ENCODE measurements around the gene CYFIP2. TPM values are rescaled to one million over a fixed set of nuclear protein-coding genes. Genes with fewer than 3 reads are reported as not detected.

Gene CYFIP2
- polyA plus RNA-seq, 1 experiment: 4.4 TPM

DNA sequence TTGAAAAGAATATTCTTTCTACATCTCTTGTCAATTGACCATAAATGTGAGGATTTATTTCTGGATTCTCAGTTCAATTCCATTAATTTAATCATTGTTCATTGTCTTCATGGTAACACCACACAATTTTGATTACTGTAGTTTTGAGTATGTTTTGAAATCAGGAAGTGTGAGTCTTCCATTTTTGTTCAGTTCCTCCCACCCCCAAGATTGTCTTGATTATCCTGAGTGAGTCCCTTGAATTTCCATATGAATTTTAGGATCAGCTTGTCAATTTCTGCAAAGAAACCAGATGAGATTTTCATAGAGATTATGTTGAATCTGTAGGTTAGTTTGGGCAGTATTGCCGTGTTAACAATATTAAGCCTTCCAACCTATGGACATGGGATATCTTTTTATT is 9.5 kb downstream of the CYFIP2 start:
- ChIA-PET POLR2A (no interaction called here), CTCF (no interaction called here)
- H3K36me3 ChIP-seq (ENCODE audit: control insufficient read depth, insufficient read depth, low read length): no peaks in the 10 kb centered on the region
- no peaks in the 10 kb centered on the region for H3K27me3 ChIP-seq (ENCODE audit: control insufficient read depth, insufficient read depth, low read length)
- no peak for DNase-seq (ENCODE audit: low read depth)
- H3K4me3 ChIP-seq (ENCODE audit: low read depth, low read length): no peak overlapping the region
- TF ChIP-seq, protein P1, sequence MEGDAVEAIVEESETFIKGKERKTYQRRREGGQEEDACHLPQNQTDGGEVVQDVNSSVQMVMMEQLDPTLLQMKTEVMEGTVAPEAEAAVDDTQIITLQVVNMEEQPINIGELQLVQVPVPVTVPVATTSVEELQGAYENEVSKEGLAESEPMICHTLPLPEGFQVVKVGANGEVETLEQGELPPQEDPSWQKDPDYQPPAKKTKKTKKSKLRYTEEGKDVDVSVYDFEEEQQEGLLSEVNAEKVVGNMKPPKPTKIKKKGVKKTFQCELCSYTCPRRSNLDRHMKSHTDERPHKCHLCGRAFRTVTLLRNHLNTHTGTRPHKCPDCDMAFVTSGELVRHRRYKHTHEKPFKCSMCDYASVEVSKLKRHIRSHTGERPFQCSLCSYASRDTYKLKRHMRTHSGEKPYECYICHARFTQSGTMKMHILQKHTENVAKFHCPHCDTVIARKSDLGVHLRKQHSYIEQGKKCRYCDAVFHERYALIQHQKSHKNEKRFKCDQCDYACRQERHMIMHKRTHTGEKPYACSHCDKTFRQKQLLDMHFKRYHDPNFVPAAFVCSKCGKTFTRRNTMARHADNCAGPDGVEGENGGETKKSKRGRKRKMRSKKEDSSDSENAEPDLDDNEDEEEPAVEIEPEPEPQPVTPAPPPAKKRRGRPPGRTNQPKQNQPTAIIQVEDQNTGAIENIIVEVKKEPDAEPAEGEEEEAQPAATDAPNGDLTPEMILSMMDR (IDR thresholded peaks at IDR 0.05; ENCODE audit: insufficient read depth, low read depth, low read length): no peak

DNA sequence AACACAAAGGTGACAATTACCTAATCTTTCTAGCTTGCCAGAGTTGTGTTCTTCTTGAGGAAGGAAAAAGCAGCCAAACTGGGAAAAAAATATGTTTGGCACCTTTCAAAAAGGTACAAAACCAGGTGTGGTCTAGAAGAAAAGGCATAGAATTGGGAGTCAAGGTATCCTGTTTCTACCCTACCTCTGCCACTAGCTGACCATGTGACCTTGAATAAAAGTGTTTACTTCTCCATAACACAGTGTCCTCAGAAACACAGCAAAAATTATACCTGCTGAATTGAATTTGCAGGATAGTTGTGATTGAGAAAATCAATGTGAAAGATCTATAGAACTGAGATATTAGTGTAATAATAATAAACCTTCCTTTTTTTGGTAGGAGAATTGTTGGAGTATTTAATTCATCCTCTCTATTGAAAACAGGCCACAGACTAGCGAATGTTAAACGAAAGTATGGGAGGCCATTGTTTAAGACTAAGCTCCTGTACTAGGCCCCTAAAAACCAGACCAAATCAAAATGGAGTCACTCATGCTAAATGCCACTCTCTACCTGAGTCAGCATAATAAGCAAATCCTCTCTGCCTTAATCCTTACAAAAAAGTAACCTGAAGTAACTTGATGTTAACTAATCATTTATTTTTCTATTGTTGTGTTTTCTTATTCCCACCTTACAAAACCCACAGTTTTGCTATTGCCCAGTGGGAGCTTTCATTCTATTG is 12.6 kb downstream of the CYFIP2 start:
- TF ChIP-seq, protein P1 (IDR thresholded peaks at IDR 0.05; ENCODE audit: insufficient read depth, low read depth, low read length): no peak
- H3K27me3 ChIP-seq (ENCODE audit: control insufficient read depth, insufficient read depth, low read length): no peaks in the 10 kb centered on the region
- no peaks in the 10 kb centered on the region for H3K36me3 ChIP-seq (ENCODE audit: control insufficient read depth, insufficient read depth, low read length)
- H3K4me3 ChIP-seq (ENCODE audit: low read depth, low read length): no peak overlapping the region
- CTCF ChIA-PET: interaction anchor here (0.8 to 1.3 kb wide), 2 partner anchors 18 to 25 kb away, joined by 3 read pairs; no protein-coding TSS in a partner anchor
- no peak for DNase-seq (ENCODE audit: low read depth)
- POLR2A ChIA-PET: no interaction called here

DNA sequence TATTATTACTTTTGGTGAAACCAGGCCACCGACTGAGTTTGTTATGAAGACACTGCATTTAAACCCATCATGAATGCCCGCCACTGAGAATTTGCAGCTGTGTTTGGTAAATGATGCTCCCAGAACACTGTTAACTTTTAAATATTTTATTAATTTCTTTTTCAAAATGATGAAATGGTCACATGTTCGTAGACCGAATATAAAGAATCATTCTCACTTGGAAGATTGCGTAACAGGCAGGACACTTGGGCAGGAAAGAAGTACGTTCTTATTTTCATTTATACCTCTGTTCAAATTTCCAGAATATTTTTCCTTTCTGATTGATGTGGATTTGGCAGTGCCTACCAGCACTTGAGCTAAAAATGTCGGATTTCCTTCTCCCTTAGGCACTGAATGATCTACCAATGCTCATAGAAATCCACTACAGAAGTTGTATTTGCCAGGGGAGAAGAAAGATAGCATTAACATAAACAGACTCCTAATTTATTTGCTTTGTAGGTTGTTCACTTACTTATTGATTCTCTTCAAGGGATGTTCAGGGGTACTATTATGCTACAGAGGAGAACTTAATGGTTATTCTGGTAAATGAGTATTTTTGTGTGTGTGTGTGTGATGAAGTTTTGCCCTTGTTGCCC is 13.8 kb downstream of the CYFIP2 start:
- CTCF ChIA-PET: no interaction called here
- TF ChIP-seq, protein P1 (IDR thresholded peaks at IDR 0.05; ENCODE audit: insufficient read depth, low read depth, low read length): no peak
- Histone ChIP-seq H3K27me3 (ENCODE audit: control insufficient read depth, insufficient read depth, low read length) (no peaks in the 10 kb centered on the region), H3K4me3 (ENCODE audit: low read depth, low read length) (no peak overlapping the region), H3K36me3 (ENCODE audit: control insufficient read depth, insufficient read depth, low read length) (no peaks in the 10 kb centered on the region)
- DNase-seq (ENCODE audit: low read depth): no peak
- POLR2A ChIA-PET: no interaction called here

DNA sequence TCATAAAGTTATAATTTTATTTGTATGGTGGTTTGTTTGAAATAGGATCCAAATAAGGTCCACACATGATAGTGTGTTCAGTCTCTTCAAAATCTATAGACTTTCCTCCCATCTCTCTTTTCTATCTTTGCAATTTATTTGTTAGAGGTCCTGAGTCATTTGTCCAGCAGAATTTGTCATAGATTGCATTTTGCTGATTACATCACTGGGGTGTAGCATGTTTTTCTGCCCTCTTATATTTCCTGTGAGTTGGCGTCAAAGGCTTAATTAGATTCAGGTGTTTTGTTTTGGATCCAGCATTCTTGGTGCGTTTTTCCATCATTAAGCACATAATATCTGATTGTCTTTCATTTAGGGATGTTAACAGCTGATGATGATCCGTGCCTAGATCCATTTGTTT is 15.0 kb downstream of the CYFIP2 start:
- peak; percentile 69 for DNase-seq (ENCODE audit: low read depth)
- CTCF ChIA-PET: no interaction called here
- H3K27me3 ChIP-seq (ENCODE audit: control insufficient read depth, insufficient read depth, low read length): no peaks in the 10 kb centered on the region
- no peak overlapping the region for H3K4me3 ChIP-seq (ENCODE audit: low read depth, low read length)
- no peaks in the 10 kb centered on the region for H3K36me3 ChIP-seq (ENCODE audit: control insufficient read depth, insufficient read depth, low read length)
- POLR2A ChIA-PET: no interaction called here
- TF ChIP-seq, protein P1 (IDR thresholded peaks at IDR 0.05; ENCODE audit: insufficient read depth, low read depth, low read length): no peak

DNA sequence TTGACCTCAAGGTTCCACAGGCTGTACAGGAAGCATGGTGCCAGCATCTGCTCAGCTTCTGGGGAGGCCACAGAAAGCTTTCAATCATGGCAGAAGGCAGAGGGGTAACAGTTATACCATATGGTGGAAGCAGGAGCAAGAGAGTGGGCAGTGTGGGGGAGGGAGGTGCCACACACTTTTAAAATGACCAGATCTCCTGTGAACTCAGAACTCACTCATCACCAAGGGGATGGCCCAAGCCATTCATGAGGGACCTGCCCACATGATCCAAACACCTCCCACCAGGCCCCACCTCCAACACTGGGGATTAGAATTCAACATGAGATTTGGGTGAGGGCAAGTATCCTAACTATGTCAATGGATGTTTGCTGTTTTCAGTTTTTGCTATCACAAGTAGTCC is 16.2 kb downstream of the CYFIP2 start:
- DNase-seq (ENCODE audit: low read depth): no peak
- ChIA-PET POLR2A (no interaction called here), CTCF (no interaction called here)
- Histone ChIP-seq H3K36me3 (ENCODE audit: control insufficient read depth, insufficient read depth, low read length) (no peaks in the 10 kb centered on the region), H3K4me3 (ENCODE audit: low read depth, low read length) (no peak overlapping the region), H3K27me3 (ENCODE audit: control insufficient read depth, insufficient read depth, low read length) (no peaks in the 10 kb centered on the region)
- TF ChIP-seq, protein P1 (IDR thresholded peaks at IDR 0.05; ENCODE audit: insufficient read depth, low read depth, low read length): no peak
